Uterine smooth muscle cell (primary cell): ENCODE data around the gene RAB38. TPM values are rescaled to one million over a fixed set of nuclear protein-coding genes. Genes with fewer than 3 reads are reported as not detected.

Experiments used
- total RNA-seq: library from RNA; depleted of rRNA; stranded (reverse); fragments of >200 nt; gene quantifications from 2 replicates; pipeline ENCODE4 v1.2.3, GENCODE V29; 2014

Gene RAB38
- total RNA-seq: 3.4 and 6.5 TPM in 2 replicates

DNA sequence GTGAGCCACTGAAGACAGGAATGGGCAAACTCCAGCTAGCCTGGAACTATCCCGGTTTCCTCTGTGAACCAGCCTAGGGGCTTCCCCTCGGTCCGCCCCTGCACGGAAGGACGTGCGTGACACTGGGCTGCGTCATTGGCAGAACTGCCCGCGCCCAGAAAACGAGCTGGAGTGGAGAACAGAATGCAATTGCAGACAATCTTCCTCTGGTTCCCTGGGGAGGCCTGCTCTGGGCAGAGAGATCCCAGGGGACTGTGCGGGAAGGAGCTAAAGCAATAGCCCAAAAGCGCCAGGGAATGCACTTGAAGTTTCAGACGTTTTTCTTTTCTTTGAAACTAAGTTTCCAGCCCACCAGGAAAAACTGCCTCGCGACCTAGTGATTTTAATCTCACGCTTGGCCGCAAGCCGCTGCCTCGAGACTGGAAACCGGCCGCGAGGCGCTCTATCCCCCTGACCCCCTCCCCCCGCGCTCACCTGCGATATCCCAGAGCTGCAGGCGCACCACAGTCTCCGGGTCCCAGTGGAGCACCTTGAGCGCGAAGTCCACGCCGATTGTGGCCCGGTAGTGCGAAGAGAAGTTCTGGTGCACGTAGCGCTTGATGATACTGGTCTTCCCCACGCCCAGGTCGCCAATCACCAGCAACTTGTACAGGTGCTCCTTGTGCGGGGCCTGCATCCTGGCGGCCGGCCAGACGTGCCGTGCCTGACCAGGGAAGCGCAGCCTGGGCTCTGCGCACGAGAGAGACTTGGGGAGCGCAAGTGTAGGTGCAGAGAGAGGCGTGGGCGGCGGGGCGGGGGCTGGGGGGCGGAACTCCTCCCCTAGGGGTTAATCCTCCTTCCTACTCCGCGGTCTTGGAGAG lies at the start of gene RAB38:
Gene RAB38, minus strand, starts transcription at position 735 of the 860 bp plus-strand sequence. Its CDS starts 59 bp downstream, at position 676.

Other genes with a start within 250 kb of the RAB38 start
- 85.5 and 125 TPM in 2 replicates for gene CTSC, start 162.3 kb upstream of the RAB38 start, total RNA-seq